Thoracic aorta (tissue), 2 donors: ENCODE measurements around the gene TRPM4. TPM values are rescaled to one million over a fixed set of nuclear protein-coding genes. Genes with fewer than 3 reads are reported as not detected.
"Not testable (repeated sequence)": the region's sequence is repeated elsewhere in the genome, so short reads cannot be mapped to it uniquely, and the experiment has no call there.

Experiments
- ATAC-seq: fragments of 150-250 bp; one replicate; pipeline ENCODE4 v1.8.0; 2017; ENCODE audit warnings: low read depth; ENCODE audit not compliant: insufficient number of reproducible peaks, low FRiP score
- DNase-seq: peaks from one replicate; pipeline ENCODE4 v3.0.0-alpha.2; 2020; ENCODE audit warnings: low spot score
- H3K27ac ChIP-seq, 2 donors: fragments of 200-600 bp; sonication (generic); 1 replicate in 1 of 2; 2 replicates in 1 of 2; pipeline ENCODE4 v1.5.1; 2016; ENCODE audit warnings: mild to moderate bottlenecking in 2 of 2, moderate library complexity in 2 of 2
- H3K27me3 ChIP-seq: fragments of 200-600 bp; sonication (generic); replicated peaks from 2 replicates; pipeline ENCODE4 v1.6.0; 2016; ENCODE audit warnings: mild to moderate bottlenecking; ENCODE audit not compliant: insufficient read depth
- H3K36me3 ChIP-seq: fragments of 200-600 bp; sonication (generic); one replicate; pipeline ENCODE4 v1.5.1; 2016
- H3K4me1 ChIP-seq, 2 donors: fragments of 200-600 bp; sonication (generic); 1 replicate in 1 of 2; 2 replicates in 1 of 2; pipeline versions ENCODE4 v1.5.1 to v1.6.0; 2016; ENCODE audit warnings: low read depth in 2 of 2, mild to moderate bottlenecking in 1 of 2; ENCODE audit not compliant: control insufficient read depth in 1 of 2
- H3K4me3 ChIP-seq: fragments of 200-600 bp; sonication (generic); 2 replicates; pipeline ENCODE4 v1.5.1; 2016; ENCODE audit warnings: mild to moderate bottlenecking
- H3K9me3 ChIP-seq: fragments of 200-600 bp; sonication (generic); 2 replicates; pipeline ENCODE4 v1.5.1; 2016
- CTCF ChIP-seq: fragments of 200-600 bp; sonication (generic); IDR thresholded peaks from one replicate; pipeline ENCODE4 v1.5.1; 2019; ENCODE audit warnings: antibody characterized with exemption
- total RNA-seq, 2 donors: library from RNA; depleted of rRNA; stranded (reverse); fragments of >200 nt; gene quantifications; one replicate each; pipeline versions ENCODE4 v1.1.0 to v1.2.3, GENCODE V29; 2016

Gene TRPM4
- total RNA-seq, 2 donors from 2014 or later, result 48.3 to 65.9 TPM

GRCh38 chr19:49196527-49197240, 39.1 kb downstream of the TRPM4 start:
- Histone ChIP-seq H3K27ac (peak overlapping the region in 1 of 2 donors; percentile 26), H3K36me3 (peaks cover 34% of the 10 kb centered on the region)
- no peak for DNase-seq

GRCh38 chr19:49200238-49200862, 42.8 kb downstream of the TRPM4 start:
- TF ChIP-seq CTCF, result no peak
- H3K27me3 ChIP-seq, result no peaks in the 10 kb centered on the region
- no peak for ATAC-seq
- no peaks in the 10 kb centered on the region for H3K9me3 ChIP-seq
- peaks cover 0 to 5% of the 10 kb centered on the region in 2 donors for H3K4me1 ChIP-seq
- no peak overlapping the region for H3K27ac ChIP-seq
- DNase-seq, result no peak
- no peak overlapping the region for H3K4me3 ChIP-seq
- H3K36me3 ChIP-seq, result peaks cover 34% of the 10 kb centered on the region

More at GRCh38 chr19:49196527-49197240, 39.1 kb downstream of the TRPM4 start:
- Histone ChIP-seq H3K9me3 (no peaks in the 10 kb centered on the region), H3K4me3 (peak overlapping the region; percentile 54), H3K27me3 (no peaks in the 10 kb centered on the region), H3K4me1 (peaks cover 0 to 5% of the 10 kb centered on the region in 2 donors)
- no peak for TF ChIP-seq CTCF
- ATAC-seq, result no peak

GRCh38 chr19:49201042-49201441, 43.5 kb downstream of the TRPM4 start:
- H3K27ac ChIP-seq, result no peak overlapping the region
- TF ChIP-seq CTCF, result no peak
- DNase-seq (no peak), ATAC-seq (no peak)
- peaks cover 34% of the 10 kb centered on the region for H3K36me3 ChIP-seq
- no peaks in the 10 kb centered on the region for H3K9me3 ChIP-seq
- H3K4me1 ChIP-seq, result peaks cover 0 to 5% of the 10 kb centered on the region in 2 donors
- H3K27me3 ChIP-seq, result no peaks in the 10 kb centered on the region
- H3K4me3 ChIP-seq, result no peak overlapping the region

- H3K4me1 ChIP-seq, result no peaks in the 10 kb centered on the region
- DNase-seq (no peak), ATAC-seq (no peak)
- no peaks in the 10 kb centered on the region for H3K27me3 ChIP-seq
- no peaks in the 10 kb centered on the region for H3K9me3 ChIP-seq
- H3K27ac ChIP-seq, result no peak overlapping the region
- H3K4me3 ChIP-seq, result no peak overlapping the region
- H3K36me3 ChIP-seq, result peaks cover 30% of the 10 kb centered on the region
- TF ChIP-seq CTCF, result no peak
Measured at GRCh38 chr19:49205114-49205513, 47.5 kb downstream of the TRPM4 start.

GRCh38 chr19:49209502-49209901, 51.9 kb downstream of the TRPM4 start:
- not testable (repeated sequence) for H3K27me3 ChIP-seq, ATAC-seq, H3K9me3 ChIP-seq, DNase-seq, H3K4me1 ChIP-seq, H3K4me3 ChIP-seq, H3K27ac ChIP-seq
- H3K36me3 ChIP-seq, result peaks cover 16% of the 10 kb centered on the region
